Gastroesophageal sphincter (tissue), 3 donors: ENCODE measurements around the gene IGFBP2.

ENCODE experiments used
- CTCF ChIP-seq, 4 experiments: fragments of 200-600 bp in 2 of 4; fragments of 450-650 bp in 2 of 4; sonication (generic) in 1 of 4; IDR thresholded peaks; one replicate each; pipeline ENCODE4 v1.5.1; 2017 to 2019; ENCODE audit warnings: antibody characterized with exemption in 4 of 4, mild to moderate bottlenecking in 2 of 4, moderate library complexity in 2 of 4
- EP300 ChIP-seq: sonication (generic); formaldehyde crosslinking; IDR thresholded peaks from one replicate; pipeline ENCODE4 v1.6.1; 2017; ENCODE audit warnings: antibody characterized with exemption, mild to moderate bottlenecking
- POLR2A ChIP-seq, 2 donors: fragments of 450-650 bp; IDR thresholded peaks; one replicate each; pipeline ENCODE4 v1.6.1; 2017; ENCODE audit warnings: antibody characterized with exemption in 2 of 2, mild to moderate bottlenecking in 2 of 2, moderate library complexity in 1 of 2

- TF ChIP-seq CTCF (IDR thresholded peaks at IDR 0.05) (no peak), POLR2A (IDR thresholded peaks at IDR 0.05) (no peak), EP300 (no peak)
Observed at GRCh38 chr2:216700088-216700567, 66.9 kb downstream of the IGFBP2 start.
